Erythroblast (primary cell): ENCODE results near the gene GABBR2.

ENCODE experiments used
- GATA1 ChIP-seq: IDR thresholded peaks from 2 replicates; pipeline ENCODE4 v1.6.1; 2011; ENCODE audit warnings: low read depth, mild to moderate bottlenecking, control low read depth, low read length, moderate library complexity
- POLR2A ChIP-seq: IDR thresholded peaks from 2 replicates; pipeline ENCODE4 v1.6.1; 2011; ENCODE audit warnings: mild to moderate bottlenecking, low read length

DNA sequence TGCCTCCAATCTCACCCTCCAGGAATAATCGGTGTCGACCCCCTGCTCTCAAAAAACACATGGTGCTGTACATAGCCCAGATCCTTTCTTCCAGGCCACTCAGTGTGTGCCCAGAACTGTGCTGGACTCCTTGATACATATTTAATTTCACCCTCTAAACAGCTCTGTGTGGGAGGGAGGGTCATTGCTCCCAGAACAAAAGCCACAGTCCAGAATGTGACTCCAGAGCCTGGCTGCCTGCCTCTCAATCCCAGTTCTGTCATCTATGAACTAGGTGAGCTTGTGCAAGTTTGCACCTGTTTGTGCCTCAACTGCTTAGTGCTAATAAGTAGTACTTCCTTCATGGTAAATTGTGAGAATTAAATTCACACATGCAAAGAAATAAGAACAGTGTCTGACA lies 93.1 kb downstream of the GABBR2 start:
- TF ChIP-seq POLR2A = no peak
- no peak for TF ChIP-seq GATA1
